GM21619 (cell line): ENCODE measurements around the gene MDFI.

Source experiments
- ATAC-seq: cut with Tn5 transposase; IDR thresholded peaks from one replicate; pipeline ENCODE4 v1.9.1; 2021; ENCODE audit not compliant: unreplicated experiment

The MDFI gene

GRCh38 chr6:41633056-41633634, 5.1 kb upstream of the MDFI start:
- no peak for ATAC-seq

DNA sequence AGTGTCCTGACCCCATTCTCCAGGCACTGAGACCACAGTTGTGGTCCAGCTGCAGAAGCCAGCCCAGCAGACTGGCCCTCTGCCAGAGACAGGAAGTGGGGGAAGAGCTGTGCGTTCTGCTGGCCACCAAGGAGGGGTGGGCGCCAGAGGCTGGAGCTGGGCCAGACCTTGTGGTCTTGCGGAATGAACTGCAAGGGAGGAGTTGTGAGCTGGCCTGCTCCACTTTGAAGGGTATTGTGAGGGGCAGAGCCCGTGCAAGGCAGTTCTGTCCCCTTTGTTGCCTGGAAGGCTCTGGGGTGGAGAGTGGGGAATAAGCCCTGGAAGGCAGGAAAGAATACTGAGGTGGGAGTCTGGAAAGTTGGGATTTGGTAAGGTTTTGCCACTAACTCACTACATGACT, 3.6 kb upstream of the MDFI start:
- no peak for ATAC-seq

DNA sequence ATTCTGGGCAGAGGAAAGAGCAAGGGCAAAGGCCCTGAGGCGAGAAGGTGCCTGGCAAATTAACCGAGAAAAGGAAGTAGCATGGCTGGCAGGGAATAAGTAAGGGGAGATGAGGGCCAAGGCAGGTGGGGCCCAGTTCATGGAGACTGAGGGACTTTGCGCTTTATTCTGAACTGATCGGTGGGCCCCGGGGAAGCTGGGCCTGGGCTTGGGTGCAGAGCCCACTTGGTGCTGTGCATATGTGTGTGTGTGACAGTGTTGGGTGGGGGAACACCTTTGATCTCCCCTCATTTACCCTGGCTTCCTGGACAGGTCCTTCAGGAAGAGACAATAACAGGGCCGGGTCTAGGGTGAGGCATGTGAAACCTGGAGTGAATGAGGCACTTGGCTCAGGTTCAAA, 2.9 kb upstream of the MDFI start:
- no peak for ATAC-seq

DNA sequence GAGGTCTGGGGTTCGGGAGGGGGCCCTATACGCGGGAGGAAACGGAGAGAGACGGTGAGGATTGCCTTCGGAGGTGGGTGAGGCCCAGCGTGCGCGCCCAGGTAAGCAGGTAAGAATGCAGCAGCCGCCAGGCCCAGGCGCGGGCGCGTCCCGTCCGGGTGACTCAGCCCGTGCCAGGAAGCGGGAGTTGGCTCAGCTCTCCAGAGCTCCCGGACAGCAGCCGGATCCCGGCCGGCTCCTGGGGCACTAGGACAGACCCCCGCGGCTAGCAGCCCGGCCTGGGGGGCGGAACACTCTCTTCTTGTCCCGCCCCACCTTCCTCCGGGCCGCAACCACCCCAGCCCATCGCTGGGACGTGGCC, 1.5 kb upstream of the MDFI start:
- ATAC-seq: no peak

DNA sequence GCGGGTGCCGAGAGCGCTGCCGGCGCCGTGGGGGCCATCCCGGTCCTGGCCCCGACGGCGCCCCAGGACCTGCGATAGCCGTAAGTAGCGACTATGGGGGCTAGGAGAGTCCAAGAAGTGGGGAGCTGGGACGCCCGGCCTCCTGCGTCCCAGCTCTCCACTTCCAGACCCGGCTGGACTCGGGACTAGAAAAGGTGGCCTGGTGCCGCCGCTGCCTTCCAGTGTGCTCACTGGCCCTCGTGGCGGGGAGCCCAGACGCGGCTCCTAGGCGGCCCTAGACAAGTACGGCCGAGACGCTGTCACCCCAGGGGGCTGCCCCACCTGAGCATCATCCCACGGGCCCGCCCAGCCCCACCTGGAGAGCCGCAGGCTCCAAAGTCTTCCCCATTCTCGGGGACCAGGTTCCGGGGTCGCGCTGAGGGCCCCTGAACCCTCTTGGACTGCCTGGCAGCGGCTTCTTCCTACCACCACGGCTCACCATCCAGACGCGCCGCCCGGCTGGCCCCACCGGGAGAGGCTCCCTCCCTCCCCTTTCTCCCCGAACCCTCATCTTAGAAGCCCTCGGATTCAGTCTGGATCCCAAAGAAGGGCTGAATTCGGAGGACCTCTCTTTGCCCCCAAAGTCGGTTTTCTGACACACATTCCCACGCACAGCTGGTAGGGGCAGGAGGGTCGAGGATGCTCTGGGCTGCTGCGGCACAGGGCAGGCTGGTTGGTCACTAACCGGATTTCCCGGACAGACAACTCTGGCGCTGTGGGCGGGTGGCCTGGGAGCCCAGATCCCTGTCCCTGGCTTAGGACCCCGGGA, 870 bp upstream of the MDFI start:
- no peak for ATAC-seq

DNA sequence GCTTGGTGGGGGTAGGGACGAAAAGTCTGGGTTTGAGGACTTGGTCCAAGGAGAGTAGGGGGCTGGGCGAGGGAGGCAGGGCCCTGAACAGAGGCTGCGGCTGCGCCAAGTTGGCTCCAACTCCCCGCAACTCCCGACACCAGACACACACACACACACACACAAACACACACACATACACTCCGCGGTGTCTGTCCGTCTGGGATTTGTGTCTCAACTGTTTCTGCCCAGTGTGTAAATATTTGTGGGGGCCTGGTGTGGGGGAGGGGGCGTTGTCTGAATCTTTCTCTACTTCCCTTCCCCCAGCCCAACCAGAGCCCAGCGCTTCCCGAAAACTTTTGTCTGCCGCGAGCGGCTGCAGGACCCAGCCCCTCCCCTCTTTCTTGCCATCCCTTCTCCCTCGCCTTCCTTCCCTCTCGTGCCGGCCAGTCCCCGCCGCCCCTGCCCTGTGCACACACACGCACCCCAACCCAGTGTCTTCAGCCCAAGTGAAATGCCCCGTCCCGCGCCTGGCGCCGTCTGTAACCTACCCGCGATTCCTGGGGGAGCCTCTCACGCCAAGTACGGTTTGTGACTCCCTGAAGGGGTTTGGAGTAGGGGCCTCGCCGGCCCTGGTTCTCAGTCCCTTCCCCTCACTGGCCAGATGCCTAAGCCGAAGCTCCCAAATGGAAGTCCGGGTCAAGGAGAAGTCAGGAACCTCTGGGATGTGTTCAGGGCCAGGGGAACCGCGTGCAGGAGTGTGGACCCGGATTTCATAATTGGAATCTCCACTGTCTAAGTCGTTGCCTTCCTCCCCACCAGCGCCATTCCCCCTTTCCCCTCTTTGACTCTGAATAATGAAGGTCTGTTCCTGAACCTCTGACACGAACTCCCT, 904 bp downstream of the MDFI start:
- ATAC-seq: no peak

GRCh38 chr6:41639809-41640371, 1.6 kb downstream of the MDFI start:
- no peak for ATAC-seq

GRCh38 chr6:41640426-41640825, 2.2 kb downstream of the MDFI start:
- no peak for ATAC-seq

DNA sequence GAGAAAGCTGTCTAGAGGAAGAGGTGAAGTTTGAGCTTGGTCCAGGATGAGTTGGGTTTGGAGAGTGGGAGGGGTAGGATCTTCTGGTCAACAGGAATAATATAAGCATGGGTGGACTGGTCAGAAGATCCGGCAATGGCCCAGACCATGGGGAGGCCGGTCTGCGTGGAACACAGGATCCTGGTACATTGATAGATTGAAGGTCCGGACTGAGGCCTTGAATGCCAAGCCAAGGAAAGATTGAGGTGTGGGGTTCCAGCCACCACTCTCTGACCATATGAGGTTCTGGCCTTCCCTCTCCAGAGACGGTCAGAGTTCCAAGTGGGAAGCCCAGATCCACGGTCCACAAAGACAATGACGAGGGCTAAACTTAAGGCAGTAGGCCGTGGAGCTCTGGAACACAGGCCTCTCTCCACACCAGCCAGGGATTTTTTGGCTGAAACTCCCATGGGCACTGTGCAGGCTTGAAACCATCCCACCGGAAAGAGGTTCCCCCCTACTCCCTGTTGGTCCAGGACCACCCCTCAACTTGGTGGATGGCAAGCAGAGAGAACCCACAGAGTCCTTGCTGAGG, 3.2 kb downstream of the MDFI start:
- ATAC-seq: no peak

- ATAC-seq: no peak
Observed at GRCh38 chr6:41642090-41642959, 4.1 kb downstream of the MDFI start.

GRCh38 chr6:41642960-41643898, 5.0 kb downstream of the MDFI start:
- no peak for ATAC-seq

DNA sequence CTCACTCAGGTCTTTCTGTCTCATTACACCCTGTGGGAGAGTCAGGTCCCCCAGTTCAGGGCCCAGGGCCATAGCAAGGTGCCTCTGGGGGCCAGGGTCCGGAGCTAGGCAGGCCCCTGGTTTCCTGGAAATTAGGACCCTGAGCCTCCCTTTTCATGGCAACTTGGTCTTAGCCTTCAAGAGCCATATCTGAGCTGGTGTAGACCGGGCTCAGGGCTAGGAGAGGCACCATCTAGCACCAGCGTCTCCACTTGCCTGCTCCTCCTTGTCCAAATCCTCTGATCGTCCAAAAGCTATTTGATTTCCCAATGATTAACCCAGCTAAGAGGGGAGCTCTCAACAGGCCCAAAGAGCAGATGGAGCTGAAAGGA, 5.6 kb downstream of the MDFI start:
- no peak for ATAC-seq

DNA sequence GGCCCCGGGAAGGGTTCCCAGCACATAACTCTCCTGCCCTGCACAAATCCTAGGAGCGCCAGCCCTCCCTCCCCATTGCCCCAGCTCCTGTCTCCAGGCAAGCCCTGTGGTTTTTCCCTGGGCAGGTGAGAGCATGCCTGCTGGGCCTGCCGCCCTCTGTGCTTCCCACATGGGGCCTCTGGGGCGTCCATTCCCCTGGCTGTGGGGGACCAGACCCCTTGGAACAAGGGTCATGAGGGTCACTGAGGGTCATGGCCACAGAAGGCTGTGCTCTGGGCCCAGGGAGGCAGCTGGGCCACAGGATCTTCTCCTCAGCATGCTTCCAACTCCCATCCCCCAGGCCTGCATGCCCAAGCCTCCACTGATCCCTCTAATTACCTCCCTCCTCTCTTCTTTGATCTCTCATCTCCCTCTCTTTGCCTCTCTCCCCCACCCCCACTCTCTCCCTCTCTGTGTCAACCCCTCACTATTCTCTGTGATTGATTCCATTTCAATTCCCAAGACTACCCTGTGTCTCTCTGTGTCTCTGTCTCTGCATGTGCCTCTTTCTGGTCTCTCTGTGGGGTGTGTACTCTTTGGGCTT, 6.1 kb downstream of the MDFI start:
- no peak for ATAC-seq

- ATAC-seq: no peak
Observed at GRCh38 chr6:41645007-41645618, 6.8 kb downstream of the MDFI start.

DNA sequence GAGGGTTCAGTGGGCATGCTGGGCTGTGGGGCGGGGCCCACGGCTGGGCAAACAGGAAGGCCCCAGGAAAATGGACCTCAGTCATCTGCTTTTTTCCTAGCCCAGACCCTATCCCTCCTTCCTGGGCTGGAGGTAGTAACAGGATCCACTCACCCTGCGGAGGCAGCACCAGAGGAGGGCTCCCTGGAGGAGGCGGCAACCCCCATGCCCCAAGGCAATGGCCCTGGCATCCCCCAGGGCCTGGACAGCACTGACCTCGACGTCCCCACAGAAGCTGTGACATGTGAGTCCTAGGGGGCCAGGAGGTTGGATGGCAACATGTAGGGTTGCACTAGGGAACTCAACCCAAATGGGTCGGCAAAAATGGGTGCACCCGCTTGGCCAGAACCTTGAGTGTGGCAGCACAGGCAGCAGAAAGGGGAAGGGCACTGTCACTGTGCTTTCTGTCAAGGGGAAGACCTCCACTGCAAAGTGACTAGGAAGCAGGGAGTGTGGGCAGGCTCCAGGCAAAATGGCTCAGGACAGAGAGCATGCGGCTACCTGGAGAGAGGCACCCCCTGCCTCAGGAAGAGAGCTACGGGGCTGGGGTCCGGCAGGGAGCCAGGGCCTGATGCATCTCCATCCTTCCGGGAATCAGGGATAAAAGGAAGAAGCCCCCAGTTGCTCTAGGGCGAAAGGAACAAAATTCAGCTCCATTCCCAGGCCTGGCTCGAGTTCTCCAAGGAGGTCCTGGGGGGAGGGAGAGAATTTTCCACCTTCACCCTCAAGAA, 7.9 kb downstream of the MDFI start:
- no peak for ATAC-seq

GRCh38 chr6:41647061-41647511, 8.8 kb downstream of the MDFI start:
- no peak for ATAC-seq

DNA sequence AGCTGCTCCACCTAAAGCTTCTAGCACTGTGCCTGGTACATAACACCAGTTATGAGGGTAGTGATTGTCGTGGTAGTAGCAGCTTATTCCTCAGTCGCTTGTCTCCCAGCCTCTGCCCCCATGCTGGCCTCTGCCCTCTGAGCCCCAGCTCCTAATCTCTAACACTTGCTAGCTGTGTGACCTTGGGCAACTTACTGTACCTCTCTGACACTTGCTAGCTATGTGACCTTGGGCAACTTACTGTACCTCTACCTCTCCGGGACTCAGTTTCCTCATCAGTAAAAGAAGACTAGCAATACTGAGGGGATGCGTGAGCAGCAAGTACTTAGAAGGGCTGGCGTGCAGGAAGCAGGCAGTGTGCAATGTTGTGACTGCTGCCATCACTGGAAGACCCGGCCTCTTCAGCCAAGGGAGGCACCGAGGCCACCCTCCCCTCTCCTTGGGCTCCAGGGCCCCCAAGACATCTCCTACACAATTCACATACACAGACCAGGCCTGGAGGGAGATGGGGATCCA, 9.9 kb downstream of the MDFI start:
- ATAC-seq: no peak
